ENCODE results near the gene PPP1R1B.
"Not testable (repeated sequence)": the region's sequence is repeated elsewhere in the genome, so short reads cannot be mapped to it uniquely, and the experiment has no call there.

PPP1R1B gene
- total RNA-seq, result 0.17 to 0.35 (median 0.19) reads per million in 3 donors

DNA sequence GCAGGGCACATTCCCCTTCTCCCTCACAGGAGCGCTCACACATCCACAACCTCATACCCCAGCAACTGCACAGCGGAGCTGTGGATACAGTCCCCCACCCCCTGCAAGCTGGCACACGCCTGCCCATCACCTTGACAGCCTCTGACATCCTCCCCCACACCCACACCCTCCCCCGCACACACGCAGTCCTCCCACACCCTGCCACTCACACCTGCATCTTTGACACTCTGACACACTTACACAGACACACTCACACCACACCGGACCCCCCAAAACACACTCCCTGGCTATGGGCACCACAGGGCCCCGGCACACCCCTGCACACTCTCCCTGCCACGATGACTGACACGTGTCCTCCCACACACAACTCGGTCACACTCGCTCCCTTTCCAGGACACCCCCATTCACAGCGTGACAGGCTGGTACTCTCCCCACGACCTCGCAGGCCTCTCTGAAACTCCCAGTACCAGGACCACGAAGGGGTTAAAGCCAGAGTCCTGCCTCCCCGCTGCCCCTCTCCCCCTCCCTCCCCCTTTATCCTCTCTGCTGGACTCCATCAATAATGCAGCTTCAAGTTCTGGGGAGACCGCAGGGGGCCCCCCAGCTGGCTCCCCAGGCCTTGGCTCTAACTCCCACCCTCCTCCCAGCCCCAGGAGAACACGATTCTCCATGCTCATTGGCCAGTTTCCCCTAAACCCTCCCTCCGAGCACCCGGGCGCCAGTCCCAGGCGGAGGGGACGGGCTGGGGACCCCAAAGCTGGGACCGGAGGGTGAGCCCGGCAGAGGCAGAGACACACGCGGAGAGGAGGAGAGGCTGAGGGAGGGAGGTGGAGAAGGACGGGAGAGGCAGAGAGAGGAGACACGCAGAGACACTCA is at the start of gene PPP1R1B:
Gene PPP1R1B (plus strand): TSS at position 782 of the 876 bp plus-strand sequence. CDS start 441 bp downstream, outside the sequence.
- Histone ChIP-seq H3K4me1 (ENCODE audit: control insufficient read depth, insufficient read depth, low read length, poor library complexity, severe bottlenecking) (peaks cover 21% of the 10 kb centered on the region), H3K4me3 (ENCODE audit: insufficient read depth, low read depth, low read length, poor library complexity, severe bottlenecking) (peak within 1 kb of the TSS; percentile 23)

DNA sequence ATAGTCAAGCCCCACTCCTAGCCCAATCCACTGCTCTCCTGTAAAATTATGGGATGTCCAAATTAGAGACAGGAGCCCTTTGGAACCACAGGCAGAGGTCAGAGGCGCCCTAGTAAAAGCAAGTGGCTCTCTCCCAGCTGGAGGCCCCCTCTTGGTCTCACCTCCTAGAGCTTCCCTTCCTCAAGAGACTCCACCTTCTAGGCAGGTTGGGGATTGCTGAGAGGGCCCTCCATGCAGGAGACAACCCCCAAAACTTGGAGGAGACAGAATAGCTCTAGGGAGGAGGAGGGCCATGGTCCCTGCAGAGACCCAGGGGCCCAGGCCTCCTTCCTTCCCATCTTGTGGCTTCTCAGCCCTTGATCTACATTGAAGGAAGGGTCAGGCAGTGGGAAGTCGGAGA is 48.5 kb upstream of the PPP1R1B start:
- no peak overlapping the region for H3K4me3 ChIP-seq (ENCODE audit: insufficient read depth, low read depth, low read length, poor library complexity, severe bottlenecking)
- no peak for DNase-seq
- no peaks in the 10 kb centered on the region for H3K4me1 ChIP-seq (ENCODE audit: control insufficient read depth, insufficient read depth, low read length, poor library complexity, severe bottlenecking)
- H3K36me3 ChIP-seq (ENCODE audit: control insufficient read depth, insufficient read depth, low read length), result no peaks in the 10 kb centered on the region
- no peaks in the 10 kb centered on the region for H3K9me3 ChIP-seq (ENCODE audit: control insufficient read depth, low read length)
- no peaks in the 10 kb centered on the region for H3K27me3 ChIP-seq (replicated peaks; ENCODE audit: control insufficient read depth, insufficient read depth, low read length, poor library complexity, severe bottlenecking)
- H3K27ac ChIP-seq (ENCODE audit: insufficient read depth, low read length, poor library complexity, severe bottlenecking), result no peak overlapping the region

More for the DNA sequence above, at the start of gene PPP1R1B:
- Histone ChIP-seq H3K27me3 (replicated peaks; ENCODE audit: control insufficient read depth, insufficient read depth, low read length, poor library complexity, severe bottlenecking) (peaks cover 31% of the 10 kb centered on the region), H3K27ac (ENCODE audit: insufficient read depth, low read length, poor library complexity, severe bottlenecking) (no peak within 1 kb of the TSS), H3K36me3 (ENCODE audit: control insufficient read depth, insufficient read depth, low read length) (no peaks in the 10 kb centered on the region), H3K9me3 (ENCODE audit: control insufficient read depth, low read length) (no peaks in the 10 kb centered on the region)
- DNase-seq, result no peak

DNA sequence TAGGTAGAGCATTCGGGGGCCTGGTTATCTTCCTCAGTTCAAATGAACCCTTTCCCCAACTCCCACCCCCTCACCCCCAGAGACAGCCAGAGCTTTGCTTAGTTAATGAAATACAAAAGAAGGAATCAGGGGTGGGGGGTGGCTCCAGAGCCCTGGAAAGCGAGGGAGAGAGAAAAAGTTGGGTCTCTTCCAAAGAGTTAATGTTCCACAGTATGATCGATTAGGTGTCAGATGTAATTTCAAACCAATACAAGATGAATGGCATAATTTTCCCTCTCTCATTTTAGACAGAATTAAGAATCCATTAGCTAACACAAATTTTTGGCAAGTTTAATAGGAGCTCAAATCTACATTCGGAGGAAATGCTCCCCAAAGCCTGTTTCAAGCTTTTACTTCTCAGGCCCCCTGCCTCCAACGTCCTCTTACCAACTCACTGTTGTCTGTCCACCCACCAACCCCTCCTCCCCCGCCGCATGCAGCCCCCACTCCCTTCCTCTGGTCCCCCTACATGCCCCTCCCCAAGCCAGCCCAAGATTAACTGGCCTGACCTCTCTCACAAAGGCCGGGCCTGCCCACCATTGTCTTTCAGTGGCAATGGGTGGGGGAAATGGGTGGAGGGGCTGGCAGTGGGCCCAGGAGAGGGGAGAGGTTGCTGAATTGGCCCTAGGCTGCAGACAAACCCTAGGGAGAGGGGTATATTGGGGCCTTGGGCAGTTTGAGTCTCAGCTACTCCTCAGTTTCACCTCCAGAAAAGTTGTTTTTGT is 47.3 kb upstream of the PPP1R1B start:
- Histone ChIP-seq H3K4me1 (ENCODE audit: control insufficient read depth, insufficient read depth, low read length, poor library complexity, severe bottlenecking) (no peaks in the 10 kb centered on the region), H3K27ac (ENCODE audit: insufficient read depth, low read length, poor library complexity, severe bottlenecking) (no peak overlapping the region), H3K27me3 (replicated peaks; ENCODE audit: control insufficient read depth, insufficient read depth, low read length, poor library complexity, severe bottlenecking) (no peaks in the 10 kb centered on the region), H3K9me3 (ENCODE audit: control insufficient read depth, low read length) (no peaks in the 10 kb centered on the region), H3K36me3 (ENCODE audit: control insufficient read depth, insufficient read depth, low read length) (no peaks in the 10 kb centered on the region), H3K4me3 (ENCODE audit: insufficient read depth, low read depth, low read length, poor library complexity, severe bottlenecking) (no peak overlapping the region)
- no peak for DNase-seq

DNA sequence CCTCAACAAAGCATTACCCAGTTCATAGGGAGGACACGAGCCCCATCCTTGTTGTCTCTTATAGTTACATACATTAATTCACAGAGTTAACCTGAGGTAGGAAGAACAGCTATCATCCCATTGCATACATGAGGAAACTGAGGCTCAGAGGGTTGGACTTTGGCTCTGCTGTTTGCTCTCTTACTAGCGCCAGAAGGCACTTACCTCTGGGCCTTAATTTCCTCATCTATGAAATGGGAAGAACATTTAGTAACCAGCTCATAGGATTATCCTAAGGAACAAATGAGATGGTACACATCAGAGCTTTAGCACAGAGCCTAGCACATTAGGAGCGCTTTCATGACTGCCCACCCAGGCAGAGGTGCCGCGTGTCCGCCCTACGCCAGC is 46.7 kb upstream of the PPP1R1B start:
- Histone ChIP-seq H3K9me3 (ENCODE audit: control insufficient read depth, low read length) (no peaks in the 10 kb centered on the region), H3K4me3 (ENCODE audit: insufficient read depth, low read depth, low read length, poor library complexity, severe bottlenecking) (no peak overlapping the region), H3K27ac (ENCODE audit: insufficient read depth, low read length, poor library complexity, severe bottlenecking) (no peak overlapping the region), H3K27me3 (replicated peaks; ENCODE audit: control insufficient read depth, insufficient read depth, low read length, poor library complexity, severe bottlenecking) (no peaks in the 10 kb centered on the region), H3K36me3 (ENCODE audit: control insufficient read depth, insufficient read depth, low read length) (no peaks in the 10 kb centered on the region), H3K4me1 (ENCODE audit: control insufficient read depth, insufficient read depth, low read length, poor library complexity, severe bottlenecking) (no peaks in the 10 kb centered on the region)
- DNase-seq, result no peak

DNA sequence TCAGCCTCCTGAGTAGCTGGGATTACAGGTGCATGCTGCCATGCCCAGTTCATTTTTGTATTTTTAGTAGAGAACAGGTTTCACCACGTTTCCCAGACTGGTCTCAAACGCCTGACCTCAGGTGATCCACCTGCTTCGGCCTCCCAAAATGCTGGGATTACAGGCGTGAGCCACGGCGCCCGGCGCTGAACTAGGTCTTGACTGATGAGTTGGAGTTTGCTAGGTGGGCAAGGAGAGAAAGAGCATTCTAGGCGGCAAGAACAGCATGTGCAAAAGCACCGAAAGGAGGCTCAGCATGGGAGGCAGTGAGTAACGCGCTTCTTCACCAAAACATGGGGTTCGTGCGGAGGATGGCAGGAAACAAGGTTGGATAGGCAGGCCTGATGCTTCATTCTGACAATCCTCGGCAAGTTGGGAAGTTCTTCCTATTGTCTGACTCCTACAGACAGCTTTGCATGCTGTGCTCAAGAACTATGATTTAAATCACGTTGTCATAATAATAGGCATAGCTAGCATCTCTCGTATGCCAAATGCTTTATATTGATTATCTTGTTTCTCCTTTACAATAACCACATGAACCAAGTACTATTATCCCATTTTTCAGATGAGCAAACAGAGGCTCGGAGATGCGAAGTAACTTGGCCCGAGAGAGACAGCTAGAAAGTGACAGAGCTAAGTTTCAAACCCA is 45.5 kb upstream of the PPP1R1B start:
- DNase-seq, result no peak
- Histone ChIP-seq H3K4me1 (ENCODE audit: control insufficient read depth, insufficient read depth, low read length, poor library complexity, severe bottlenecking) (no peaks in the 10 kb centered on the region), H3K36me3 (ENCODE audit: control insufficient read depth, insufficient read depth, low read length) (no peaks in the 10 kb centered on the region), H3K27ac (ENCODE audit: insufficient read depth, low read length, poor library complexity, severe bottlenecking) (no peak overlapping the region), H3K9me3 (ENCODE audit: control insufficient read depth, low read length) (no peaks in the 10 kb centered on the region), H3K27me3 (replicated peaks; ENCODE audit: control insufficient read depth, insufficient read depth, low read length, poor library complexity, severe bottlenecking) (no peaks in the 10 kb centered on the region), H3K4me3 (ENCODE audit: insufficient read depth, low read depth, low read length, poor library complexity, severe bottlenecking) (no peak overlapping the region)

DNA sequence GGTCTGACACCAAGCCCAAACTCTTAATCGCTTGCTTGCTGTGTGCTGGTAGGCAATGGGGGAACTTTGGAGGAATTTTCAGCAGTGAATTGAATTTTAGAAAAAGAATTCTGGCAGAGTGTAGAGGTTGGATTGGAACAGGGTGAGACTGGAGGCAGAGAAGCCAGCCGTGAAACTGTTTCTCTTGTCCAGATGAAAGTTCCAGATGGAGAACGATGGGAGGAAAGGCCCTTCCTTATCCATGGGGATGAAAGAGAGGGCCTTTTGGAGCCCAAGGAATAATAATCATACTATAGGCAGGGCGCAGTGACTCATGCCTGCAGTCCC is 45.0 kb upstream of the PPP1R1B start:
- Histone ChIP-seq H3K36me3 (ENCODE audit: control insufficient read depth, insufficient read depth, low read length) (no peaks in the 10 kb centered on the region), H3K4me3 (ENCODE audit: insufficient read depth, low read depth, low read length, poor library complexity, severe bottlenecking) (no peak overlapping the region), H3K9me3 (ENCODE audit: control insufficient read depth, low read length) (no peaks in the 10 kb centered on the region), H3K4me1 (ENCODE audit: control insufficient read depth, insufficient read depth, low read length, poor library complexity, severe bottlenecking) (no peaks in the 10 kb centered on the region), H3K27me3 (replicated peaks; ENCODE audit: control insufficient read depth, insufficient read depth, low read length, poor library complexity, severe bottlenecking) (no peaks in the 10 kb centered on the region), H3K27ac (ENCODE audit: insufficient read depth, low read length, poor library complexity, severe bottlenecking) (no peak overlapping the region)
- no peak for DNase-seq

DNA sequence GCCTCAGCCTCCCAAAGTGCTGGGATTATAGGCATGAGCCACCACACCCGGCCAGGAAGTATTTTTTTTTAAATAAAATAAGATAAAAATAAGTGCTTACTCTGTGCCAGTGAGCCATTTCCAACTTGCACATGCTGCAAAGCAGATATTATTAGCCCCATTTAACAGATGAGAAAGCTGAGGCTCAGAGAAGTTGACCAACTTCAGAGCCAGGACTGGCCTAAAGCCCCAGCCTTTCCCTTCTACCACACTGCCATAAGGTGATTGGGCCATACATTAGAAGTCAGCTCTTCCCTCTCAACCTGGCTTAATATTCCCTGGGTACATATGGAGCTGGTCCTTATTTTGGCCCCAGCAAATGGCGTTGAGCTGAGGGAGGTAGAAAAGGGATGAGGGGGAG is 44.1 kb upstream of the PPP1R1B start:
- no peaks in the 10 kb centered on the region for H3K9me3 ChIP-seq (ENCODE audit: control insufficient read depth, low read length)
- H3K27me3 ChIP-seq (replicated peaks; ENCODE audit: control insufficient read depth, insufficient read depth, low read length, poor library complexity, severe bottlenecking), result no peaks in the 10 kb centered on the region
- H3K27ac ChIP-seq (ENCODE audit: insufficient read depth, low read length, poor library complexity, severe bottlenecking), result no peak overlapping the region
- no peak overlapping the region for H3K4me3 ChIP-seq (ENCODE audit: insufficient read depth, low read depth, low read length, poor library complexity, severe bottlenecking)
- H3K4me1 ChIP-seq (ENCODE audit: control insufficient read depth, insufficient read depth, low read length, poor library complexity, severe bottlenecking), result no peaks in the 10 kb centered on the region
- DNase-seq, result no peak
- H3K36me3 ChIP-seq (ENCODE audit: control insufficient read depth, insufficient read depth, low read length), result no peaks in the 10 kb centered on the region

DNA sequence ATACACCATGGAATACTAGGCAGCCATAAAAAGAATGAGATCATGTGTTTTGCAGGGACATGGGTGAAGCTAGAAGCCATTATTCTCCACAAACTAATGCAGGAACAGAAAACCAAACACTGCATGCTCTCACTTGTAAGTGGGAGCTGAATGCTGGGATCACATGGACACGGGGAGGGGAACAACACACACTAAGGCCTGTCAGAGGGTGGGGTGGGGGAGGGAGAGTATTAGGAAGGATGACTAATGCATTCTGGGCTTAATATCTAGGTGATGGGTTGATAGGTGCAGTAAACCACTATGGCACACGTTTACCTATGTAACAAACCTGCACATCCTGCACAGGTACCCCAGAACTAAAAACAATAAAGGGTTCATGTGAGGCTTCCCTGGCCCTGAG is 36.6 kb upstream of the PPP1R1B start:
- DNase-seq; H3K36me3 ChIP-seq (ENCODE audit: control insufficient read depth, insufficient read depth, low read length); H3K4me1 ChIP-seq (ENCODE audit: control insufficient read depth, insufficient read depth, low read length, poor library complexity, severe bottlenecking); H3K27ac ChIP-seq (ENCODE audit: insufficient read depth, low read length, poor library complexity, severe bottlenecking); H3K4me3 ChIP-seq (ENCODE audit: insufficient read depth, low read depth, low read length, poor library complexity, severe bottlenecking); H3K9me3 ChIP-seq (ENCODE audit: control insufficient read depth, low read length): not testable (repeated sequence)
- H3K27me3 ChIP-seq (replicated peaks; ENCODE audit: control insufficient read depth, insufficient read depth, low read length, poor library complexity, severe bottlenecking), result peaks cover 13% of the 10 kb centered on the region

DNA sequence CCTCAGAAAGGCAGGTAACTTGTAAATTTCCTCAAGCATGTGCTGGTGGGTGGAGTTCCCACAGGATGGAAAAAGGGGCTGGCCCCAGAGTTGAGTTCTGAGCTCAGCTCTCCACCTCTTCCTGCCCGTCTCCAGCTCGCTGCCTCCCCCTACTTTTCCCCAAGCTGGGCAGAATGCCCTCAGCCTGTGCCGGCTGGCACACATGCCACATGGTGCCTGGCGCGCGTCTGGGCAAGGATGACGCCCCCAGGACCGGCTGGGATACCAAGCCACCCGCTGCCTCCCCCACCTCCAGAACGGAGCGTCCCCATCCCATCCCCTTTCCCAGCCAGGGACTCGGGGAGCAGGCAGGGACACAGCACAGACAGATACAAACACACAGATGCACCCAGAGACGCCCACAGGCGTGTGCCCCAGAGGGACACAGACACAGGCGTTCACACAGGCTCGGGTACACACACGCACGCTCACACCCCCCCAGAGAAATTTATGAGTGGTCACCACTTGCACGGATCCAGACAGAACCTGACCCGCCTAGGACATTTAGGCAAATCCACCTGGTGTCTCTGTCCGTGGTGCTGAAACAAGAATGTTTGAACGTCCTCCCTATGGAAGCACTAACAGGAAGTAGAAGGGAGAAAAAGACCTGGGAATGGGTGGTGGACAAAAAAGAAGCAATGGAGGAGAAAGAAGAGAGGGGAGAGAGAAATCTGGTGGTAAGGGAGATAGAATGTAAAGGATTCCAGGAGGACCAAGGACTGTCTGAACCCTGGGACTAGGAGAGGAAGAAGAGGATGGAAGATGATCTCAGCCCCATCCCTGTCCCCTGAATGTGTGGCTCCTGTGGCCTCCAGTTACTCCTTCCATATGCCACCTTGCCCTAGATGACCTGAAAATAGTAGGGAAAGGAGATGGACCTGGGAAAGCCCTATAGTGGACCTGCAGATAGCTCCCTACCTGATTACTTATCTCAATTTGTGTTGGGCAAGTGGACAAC is 34.5 kb upstream of the PPP1R1B start:
- Histone ChIP-seq H3K4me3 (ENCODE audit: insufficient read depth, low read depth, low read length, poor library complexity, severe bottlenecking) (no peak overlapping the region), H3K4me1 (ENCODE audit: control insufficient read depth, insufficient read depth, low read length, poor library complexity, severe bottlenecking) (no peaks in the 10 kb centered on the region), H3K36me3 (ENCODE audit: control insufficient read depth, insufficient read depth, low read length) (no peaks in the 10 kb centered on the region), H3K9me3 (ENCODE audit: control insufficient read depth, low read length) (no peaks in the 10 kb centered on the region), H3K27me3 (replicated peaks; ENCODE audit: control insufficient read depth, insufficient read depth, low read length, poor library complexity, severe bottlenecking) (peaks cover 28% of the 10 kb centered on the region), H3K27ac (ENCODE audit: insufficient read depth, low read length, poor library complexity, severe bottlenecking) (no peak overlapping the region)
- no peak for DNase-seq
